Central memory CD8-positive, alpha-beta T cell (primary cell): Measurements from ENCODE around the gene TNIP2.
"Not testable (repeated sequence)": the region's sequence is repeated elsewhere in the genome, so short reads cannot be mapped to it uniquely, and the experiment has no call there.

Experiments used
- ATAC-seq: fragments of 150-1000 bp; cut with Tn5 transposase; replicated peaks from 2 replicates; pipeline ENCODE4 v1.10.0; 2022; ENCODE audit warnings: mild to moderate bottlenecking, moderate FRiP score, moderate number of reproducible peaks; ENCODE audit not compliant: poor library complexity, severe bottlenecking; ENCODE audit errors: extremely low read depth
- DNase-seq, 2 donors: peaks; one replicate each; pipeline ENCODE4 v3.0.0; 2021; ENCODE audit warnings: low spot score in 2 of 2
- H3K27ac Mint-ChIP-seq: one replicate; pipeline ENCODE4 v1.8.0; 2022; ENCODE audit warnings: low read depth, mild to moderate bottlenecking, moderate library complexity, mixed read lengths
- H3K27me3 Mint-ChIP-seq: one replicate; pipeline ENCODE4 v1.8.0; 2022; ENCODE audit warnings: mixed read lengths
- H3K36me3 Mint-ChIP-seq: one replicate; pipeline ENCODE4 v1.8.0; 2022; ENCODE audit warnings: mild to moderate bottlenecking, moderate library complexity, mixed read lengths; ENCODE audit not compliant: insufficient read depth
- H3K4me1 Mint-ChIP-seq: one replicate; pipeline ENCODE4 v1.8.0; 2022; ENCODE audit warnings: mixed read lengths
- H3K4me3 Mint-ChIP-seq: one replicate; pipeline ENCODE4 v1.8.0; 2022; ENCODE audit warnings: mild to moderate bottlenecking, moderate library complexity, mixed read lengths
- H3K9me3 Mint-ChIP-seq: one replicate; pipeline ENCODE4 v1.8.0; 2022; ENCODE audit warnings: mixed read lengths

The TNIP2 gene

DNA sequence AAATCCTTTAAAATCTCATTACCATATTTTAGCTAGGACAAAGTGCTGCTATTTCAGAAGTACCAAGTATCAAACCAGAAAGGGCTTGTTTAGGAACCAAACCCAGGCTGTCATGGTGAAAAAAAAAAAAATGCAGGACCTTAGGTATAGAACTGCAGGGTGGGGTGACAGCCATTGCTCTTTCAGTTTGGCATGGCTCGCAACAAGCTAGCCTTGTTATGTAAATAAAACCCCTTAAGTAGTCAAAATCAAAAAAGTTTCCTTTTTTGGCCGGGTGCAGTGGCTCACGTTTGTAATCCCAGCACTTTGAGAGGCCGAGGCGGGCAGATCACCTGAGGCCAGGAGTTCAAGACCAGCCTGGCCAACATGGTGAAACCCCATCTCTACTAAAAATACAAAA, 24.5 kb upstream of the TNIP2 start:
- not testable (repeated sequence) for H3K27ac Mint-ChIP-seq, ATAC-seq, H3K4me1 Mint-ChIP-seq, H3K4me3 Mint-ChIP-seq, DNase-seq, H3K36me3 Mint-ChIP-seq, H3K27me3 Mint-ChIP-seq, H3K9me3 Mint-ChIP-seq

DNA sequence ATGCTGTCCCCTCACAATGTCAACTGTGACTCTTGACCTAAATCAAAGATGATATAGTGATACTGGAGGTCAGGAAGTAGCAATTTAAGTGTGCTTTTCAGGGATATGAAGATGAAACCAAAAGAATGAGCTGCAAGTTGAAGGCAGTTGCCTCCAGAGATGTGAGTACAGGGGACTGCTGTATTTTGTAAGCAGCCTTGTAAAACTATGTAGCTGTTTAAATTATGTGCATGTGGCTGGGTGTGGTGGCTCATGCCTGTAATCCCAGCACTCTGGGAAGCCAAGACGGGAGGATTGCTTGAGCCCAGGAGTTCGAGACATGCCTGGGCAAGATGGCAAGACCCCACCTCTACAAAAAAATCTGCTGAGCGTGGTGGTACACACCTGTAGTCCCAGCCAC, 15.1 kb upstream of the TNIP2 start:
- H3K4me3 Mint-ChIP-seq: no peak overlapping the region
- H3K27me3 Mint-ChIP-seq: no peaks in the 10 kb centered on the region
- DNase-seq: no peak
- no peak for ATAC-seq
- no peaks in the 10 kb centered on the region for H3K36me3 Mint-ChIP-seq
- H3K9me3 Mint-ChIP-seq: no peaks in the 10 kb centered on the region
- H3K4me1 Mint-ChIP-seq: peaks cover 9% of the 10 kb centered on the region
- H3K27ac Mint-ChIP-seq: no peak overlapping the region

DNA sequence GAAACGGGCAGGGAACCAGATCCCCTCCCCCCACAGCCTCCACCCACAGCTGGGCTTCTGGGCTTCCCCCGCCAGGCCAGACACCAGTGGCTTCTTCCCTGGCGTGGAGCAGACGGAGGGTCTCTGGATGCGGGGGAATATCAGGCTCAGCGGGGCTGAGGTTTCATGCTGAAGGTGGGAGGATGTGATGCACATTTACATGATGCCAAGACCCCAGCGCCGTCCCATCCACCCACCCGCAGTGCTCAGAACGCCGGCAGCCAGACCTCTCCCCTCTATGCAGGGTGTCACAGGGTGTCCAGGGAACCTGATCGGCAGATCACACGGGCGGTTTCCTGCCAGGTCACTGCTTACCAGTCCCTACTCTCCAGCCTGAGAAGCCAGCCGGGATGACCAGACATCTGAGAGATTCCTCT, 12.8 kb upstream of the TNIP2 start:
- Mint-ChIP-seq H3K27ac (no peak overlapping the region), H3K4me1 (peaks cover 9% of the 10 kb centered on the region), H3K4me3 (no peak overlapping the region), H3K27me3 (no peaks in the 10 kb centered on the region), H3K36me3 (no peaks in the 10 kb centered on the region), H3K9me3 (no peaks in the 10 kb centered on the region)
- no peak for DNase-seq
- ATAC-seq: no peak

DNA sequence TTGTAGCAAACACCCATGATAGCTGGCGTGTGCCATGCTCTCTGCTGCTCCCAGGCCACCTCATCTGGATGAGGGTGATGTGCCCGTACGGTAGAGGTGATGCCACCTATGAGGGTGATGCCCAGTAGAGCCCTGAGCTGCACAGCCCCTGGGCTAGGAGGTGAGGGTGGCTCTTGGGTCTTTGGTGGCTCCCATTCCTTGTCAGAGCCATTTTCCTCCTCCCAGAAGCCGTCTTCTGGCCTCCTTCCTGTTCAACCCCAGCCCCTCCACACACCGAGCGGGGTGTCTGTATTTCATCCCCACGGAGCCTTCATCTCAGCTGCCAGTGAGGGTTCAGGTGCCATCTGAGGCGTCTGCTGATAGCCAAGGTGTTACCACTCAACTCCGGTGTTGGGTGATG, 12.0 kb upstream of the TNIP2 start:
- Mint-ChIP-seq H3K9me3 (no peaks in the 10 kb centered on the region), H3K27me3 (no peaks in the 10 kb centered on the region), H3K4me1 (peaks cover 9% of the 10 kb centered on the region), H3K4me3 (no peak overlapping the region), H3K27ac (no peak overlapping the region), H3K36me3 (no peaks in the 10 kb centered on the region)
- ATAC-seq (no peak), DNase-seq (no peak)

DNA sequence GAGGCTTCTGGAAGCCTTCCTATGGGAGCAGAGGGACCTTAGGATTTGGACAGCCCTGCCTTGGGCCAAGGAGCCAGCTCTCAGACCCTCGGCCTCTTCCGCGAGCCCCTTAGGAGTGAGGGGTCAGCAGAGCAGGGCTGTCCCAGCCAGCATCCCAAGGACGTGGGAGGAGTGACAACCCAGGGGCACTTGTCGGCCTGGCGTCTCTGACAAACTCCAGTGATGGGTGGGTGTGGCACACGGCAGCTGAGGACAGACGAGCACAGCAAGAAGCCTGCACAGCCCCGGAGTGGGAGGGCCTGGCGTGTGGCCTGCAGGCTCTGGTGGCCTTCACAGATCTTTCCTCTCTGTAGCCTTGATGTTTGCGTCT, 11.6 kb upstream of the TNIP2 start:
- no peaks in the 10 kb centered on the region for H3K9me3 Mint-ChIP-seq
- no peak for DNase-seq
- H3K4me1 Mint-ChIP-seq: peaks cover 9% of the 10 kb centered on the region
- no peak for ATAC-seq
- no peak overlapping the region for H3K27ac Mint-ChIP-seq
- H3K36me3 Mint-ChIP-seq: no peaks in the 10 kb centered on the region
- H3K27me3 Mint-ChIP-seq: no peaks in the 10 kb centered on the region
- no peak overlapping the region for H3K4me3 Mint-ChIP-seq

DNA sequence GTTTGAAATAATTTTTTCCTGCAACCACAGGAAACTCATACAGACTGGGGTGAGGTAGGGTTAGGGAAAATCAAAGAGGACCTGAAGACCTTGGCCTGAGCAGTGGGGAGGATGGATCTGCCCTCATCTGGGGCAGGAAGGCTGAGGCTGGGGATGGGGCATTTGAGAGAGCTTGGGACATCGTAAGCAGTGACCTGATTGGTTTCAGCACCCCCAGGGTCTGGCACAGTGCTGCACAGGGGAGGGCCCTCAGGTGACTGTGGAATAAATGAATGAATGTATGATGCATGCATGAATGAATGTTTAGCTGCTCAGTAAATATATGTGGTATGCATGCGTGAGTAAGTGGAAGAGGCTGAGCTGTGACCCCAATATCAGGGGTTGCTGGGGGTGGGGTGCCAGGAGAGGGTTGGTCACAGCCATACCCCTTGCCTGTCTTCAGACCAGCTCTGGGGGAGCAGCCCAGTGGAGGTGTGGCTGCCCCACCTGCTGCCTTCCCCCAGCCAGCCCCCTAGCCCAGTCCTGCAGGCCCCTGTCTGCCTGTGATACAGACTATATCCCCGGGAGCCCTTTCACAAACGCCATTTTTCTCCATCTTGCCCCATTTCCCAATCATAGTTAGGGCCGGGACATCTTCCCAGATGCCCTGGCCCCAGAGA, 11.0 kb upstream of the TNIP2 start:
- no peak for DNase-seq
- Mint-ChIP-seq H3K27me3 (no peaks in the 10 kb centered on the region), H3K4me3 (no peak overlapping the region), H3K27ac (no peak overlapping the region), H3K4me1 (peaks cover 9% of the 10 kb centered on the region), H3K36me3 (no peaks in the 10 kb centered on the region), H3K9me3 (no peaks in the 10 kb centered on the region)
- no peak for ATAC-seq

DNA sequence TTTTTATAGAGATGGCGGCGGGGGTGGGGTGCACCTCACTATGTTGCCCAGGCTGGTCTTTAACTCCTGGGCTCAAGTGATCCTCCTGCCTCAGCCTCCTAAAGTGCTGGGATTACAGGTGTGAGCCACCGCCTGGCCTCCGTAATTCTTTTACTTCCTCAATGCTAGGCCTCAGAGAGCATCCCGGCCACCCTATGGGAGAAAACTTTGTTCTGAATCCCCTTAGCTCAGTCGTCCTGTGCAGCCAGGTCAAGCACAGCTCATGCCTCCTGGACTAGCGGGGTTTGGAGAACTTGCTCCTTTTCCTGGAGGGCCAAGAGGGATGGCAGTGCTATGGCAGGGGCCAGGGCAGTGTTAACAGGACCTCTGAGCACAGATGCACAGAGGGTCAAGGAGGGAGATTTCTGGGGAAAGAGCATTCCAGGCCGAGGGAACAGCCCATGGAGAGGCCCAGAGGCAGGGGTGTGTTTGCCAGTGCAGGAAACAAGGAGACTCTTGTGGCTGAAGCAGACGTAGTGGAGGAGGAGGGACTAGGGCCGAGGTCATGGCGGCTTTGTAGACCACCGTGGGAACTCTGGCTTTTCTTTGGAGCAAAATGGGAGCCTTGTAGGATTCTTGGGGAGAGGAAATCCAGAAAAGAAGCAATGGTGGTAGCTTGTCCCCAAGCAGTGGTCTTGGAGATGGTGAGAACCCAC, 9.8 kb upstream of the TNIP2 start:
- no peaks in the 10 kb centered on the region for H3K36me3 Mint-ChIP-seq

DNA sequence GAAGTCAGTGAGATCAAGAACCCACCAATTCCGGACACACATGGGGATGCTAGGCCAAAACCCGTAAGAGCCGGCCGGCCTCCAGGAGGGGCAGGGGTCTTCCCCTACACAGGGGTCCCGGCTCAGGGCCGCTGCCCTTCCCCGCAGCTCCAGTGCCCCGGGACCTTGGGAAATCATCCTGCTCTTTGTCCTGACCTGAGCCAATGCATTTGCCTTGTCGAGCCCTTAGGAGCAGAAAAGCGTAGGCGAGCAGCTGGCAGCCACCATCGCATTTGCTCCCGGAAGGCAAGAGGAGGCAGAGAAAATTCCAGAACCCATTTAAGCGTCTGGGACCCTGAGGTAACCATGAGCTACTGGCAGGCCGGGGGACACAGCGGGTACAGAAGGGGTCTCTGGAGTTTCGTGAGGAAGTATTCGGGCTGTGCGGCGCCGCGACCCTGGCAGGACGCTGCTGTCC, 7.4 kb upstream of the TNIP2 start:
- H3K4me1 Mint-ChIP-seq: no peaks in the 10 kb centered on the region
- no peak for ATAC-seq
- H3K27ac Mint-ChIP-seq: no peak overlapping the region

More for the DNA sequence above, 9.8 kb upstream of the TNIP2 start:
- no peak for ATAC-seq
- no peak overlapping the region for H3K4me3 Mint-ChIP-seq
- peaks cover 5% of the 10 kb centered on the region for H3K4me1 Mint-ChIP-seq
- H3K27ac Mint-ChIP-seq: no peak overlapping the region
- no peaks in the 10 kb centered on the region for H3K9me3 Mint-ChIP-seq
- no peak for DNase-seq
- H3K27me3 Mint-ChIP-seq: no peaks in the 10 kb centered on the region

DNA sequence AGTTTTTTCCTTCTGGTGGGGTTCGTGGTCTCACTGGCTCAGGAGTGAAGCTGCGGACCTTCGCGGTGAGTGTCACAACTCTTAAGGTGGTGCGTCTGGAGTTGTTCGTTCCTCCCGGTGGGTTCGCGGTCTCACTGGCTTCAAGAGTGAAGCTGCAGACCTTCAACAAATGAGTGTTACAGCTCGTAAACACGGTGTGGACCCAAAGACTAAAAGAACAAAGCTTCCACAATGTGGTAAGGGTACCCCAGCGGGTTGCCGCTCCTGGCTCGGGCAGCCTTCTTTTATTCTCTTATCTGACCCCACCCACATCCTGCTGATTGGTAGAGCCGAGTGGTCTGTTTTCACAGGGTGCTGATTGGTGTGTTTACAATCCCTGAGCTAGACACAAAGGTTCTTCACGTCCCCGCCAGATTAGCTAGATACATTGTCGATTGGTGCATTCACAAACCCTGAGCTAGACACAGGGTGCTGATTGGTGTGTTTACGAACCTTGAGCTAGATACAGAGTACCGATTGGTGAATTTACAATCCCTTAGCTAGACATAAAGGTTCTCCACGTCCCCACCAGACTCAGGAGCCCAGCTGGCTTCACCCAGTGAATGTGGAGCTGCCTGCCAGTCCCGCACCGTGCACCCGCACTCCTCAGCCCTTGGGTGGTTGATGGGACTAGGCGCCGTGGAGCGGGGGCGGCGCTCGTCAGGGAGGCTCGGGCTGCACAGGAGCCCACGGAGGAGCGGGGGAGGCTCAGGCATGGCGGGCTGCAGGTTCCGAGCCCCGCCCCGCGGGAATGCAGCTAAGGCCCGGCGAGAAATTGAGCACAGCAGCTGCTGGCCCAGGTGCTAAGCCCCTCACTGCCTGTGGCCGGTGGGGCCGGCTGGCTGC, 6.6 kb upstream of the TNIP2 start:
- H3K4me1 Mint-ChIP-seq, H3K36me3 Mint-ChIP-seq, H3K27me3 Mint-ChIP-seq, H3K27ac Mint-ChIP-seq, ATAC-seq, DNase-seq, H3K9me3 Mint-ChIP-seq: not testable (repeated sequence)
- H3K4me3 Mint-ChIP-seq: peak overlapping the region; percentile 68

More for the DNA sequence above, 7.4 kb upstream of the TNIP2 start:
- Mint-ChIP-seq H3K9me3 (no peaks in the 10 kb centered on the region), H3K4me3 (peak overlapping the region; percentile 68), H3K27me3 (no peaks in the 10 kb centered on the region), H3K36me3 (peaks cover 2% of the 10 kb centered on the region)
- DNase-seq: no peak

DNA sequence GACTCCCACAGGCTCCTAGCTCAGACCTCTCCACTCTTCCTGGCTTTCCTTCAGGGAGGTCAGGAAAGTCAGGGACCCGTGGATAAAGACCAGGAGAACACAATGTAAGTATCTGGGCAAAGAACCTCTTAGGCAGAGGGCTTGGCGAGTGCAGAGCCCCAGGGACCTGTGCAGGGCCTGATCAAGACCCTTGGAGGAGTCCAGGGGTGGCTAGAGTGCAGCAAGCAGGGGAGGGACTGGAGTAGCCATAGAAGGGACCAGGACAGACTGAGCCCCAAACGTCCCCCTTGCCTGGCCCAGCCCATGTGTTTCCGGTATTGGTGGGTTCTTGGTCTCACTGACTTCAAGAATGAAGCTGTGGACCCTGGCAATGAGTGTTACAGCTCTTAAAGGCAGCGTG, 5.9 kb upstream of the TNIP2 start:
- H3K36me3 Mint-ChIP-seq: peaks cover 5% of the 10 kb centered on the region

DNA sequence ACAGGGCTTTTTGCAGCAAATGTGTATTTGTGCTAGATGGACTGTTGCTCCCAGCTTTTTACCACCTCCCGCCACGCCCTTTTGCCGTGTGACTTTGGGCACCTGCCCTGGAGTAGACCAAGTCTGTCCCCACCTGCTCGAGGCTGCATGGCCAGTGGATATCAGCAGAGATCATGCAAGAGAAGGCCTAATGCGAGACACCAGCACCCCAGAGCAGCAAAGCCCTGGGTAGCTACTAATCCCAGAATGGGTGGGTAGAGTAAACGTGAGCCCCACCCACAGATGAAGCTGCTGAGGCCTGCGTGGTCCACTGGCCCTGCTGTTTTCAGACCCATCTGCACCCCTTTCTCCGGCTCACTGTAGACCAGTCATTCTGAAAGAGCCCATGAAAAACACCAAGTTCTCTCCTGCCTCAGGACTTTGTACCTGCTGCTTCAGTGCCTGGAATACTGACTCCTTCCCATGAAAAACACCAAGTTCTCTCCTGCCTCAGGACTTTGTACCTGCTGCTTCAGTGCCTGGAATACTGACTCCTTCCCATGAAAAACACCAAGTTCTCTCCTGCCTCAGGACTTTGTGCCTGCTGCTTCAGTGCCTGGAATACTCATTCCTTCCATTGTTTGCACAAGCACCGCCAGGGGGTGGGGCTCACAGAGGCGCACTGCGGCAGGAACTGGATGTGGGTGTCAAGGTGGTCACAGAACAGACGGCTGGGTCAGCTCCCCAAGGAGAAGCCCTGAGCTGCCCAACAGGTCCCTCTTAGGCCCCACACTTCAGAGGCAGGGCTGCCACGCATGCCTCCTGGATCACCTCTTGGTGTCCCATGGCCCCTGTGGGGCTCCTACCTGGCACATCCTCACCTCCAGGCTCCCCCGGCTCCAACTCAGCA, 5.1 kb upstream of the TNIP2 start:
- Mint-ChIP-seq H3K27ac (peak overlapping the region; percentile 16), H3K4me1 (peaks cover 8% of the 10 kb centered on the region), H3K4me3 (no peak overlapping the region), H3K9me3 (no peaks in the 10 kb centered on the region), H3K36me3 (peaks cover 6% of the 10 kb centered on the region), H3K27me3 (no peaks in the 10 kb centered on the region)
- no peak for ATAC-seq
- no peak for DNase-seq

More for the DNA sequence above, 5.9 kb upstream of the TNIP2 start:
- H3K27me3 Mint-ChIP-seq: no peaks in the 10 kb centered on the region
- DNase-seq (no peak), ATAC-seq (no peak)
- H3K9me3 Mint-ChIP-seq: no peaks in the 10 kb centered on the region
- no peak overlapping the region for H3K4me3 Mint-ChIP-seq
- peaks cover 4% of the 10 kb centered on the region for H3K4me1 Mint-ChIP-seq
- no peak overlapping the region for H3K27ac Mint-ChIP-seq

DNA sequence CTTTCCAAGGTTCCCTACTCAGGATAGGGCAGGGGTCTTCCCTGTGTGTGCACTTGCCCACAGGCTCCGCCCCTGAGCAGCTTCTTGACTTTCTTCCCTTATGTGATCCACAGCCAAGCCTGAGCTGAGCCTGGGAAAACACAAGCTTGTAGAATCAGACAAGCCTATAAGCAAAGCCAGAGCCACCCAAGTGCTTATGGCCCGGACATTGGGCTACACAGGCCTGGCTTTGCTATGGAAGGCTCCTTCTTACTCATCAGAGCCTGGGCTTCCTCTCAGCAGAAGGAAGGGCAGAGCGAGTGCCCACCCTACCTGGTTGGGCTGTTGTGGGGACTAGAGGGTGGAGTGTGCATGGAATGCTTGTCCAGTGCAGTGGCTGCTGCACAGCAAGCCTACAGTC, 1.3 kb upstream of the TNIP2 start:
- Mint-ChIP-seq H3K27me3 (no peaks in the 10 kb centered on the region), H3K27ac (peak overlapping the region; percentile 88), H3K36me3 (peaks cover 10% of the 10 kb centered on the region), H3K9me3 (no peaks in the 10 kb centered on the region), H3K4me1 (peaks cover 18% of the 10 kb centered on the region), H3K4me3 (peak overlapping the region; percentile 78)
- no peak for DNase-seq
- ATAC-seq: no peak
